Activated B cell treated with CpG ODN at 0.5 μM for 24 hours (primary cell): ENCODE data around the gene MALAT1. TPM values are rescaled to one million over a fixed set of nuclear protein-coding genes. Genes with fewer than 3 reads are reported as not detected.

Experiments
- ATAC-seq: fragments of 200-7000 bp; cut with Tn5 transposase; one replicate; pipeline ENCODE4 v1.10.0; 2021; ENCODE audit warnings: low read depth, mild to moderate bottlenecking, moderate library complexity
- CTCF ChIA-PET: fragments of 350-600 bp; sonication (Branson Sonifier 250); formaldehyde crosslinking; loops from one replicate; lab custom pipeline; 2021; ENCODE audit warnings: antibody characterized with exemption; lab: Charles Lee
- POLR2A ChIA-PET: fragments of 350-600 bp; sonication (Branson Sonifier 250); formaldehyde crosslinking; loops from one replicate; lab custom pipeline; 2021; ENCODE audit warnings: antibody characterized with exemption; lab: Charles Lee
- DNase-seq: peaks from one replicate; pipeline ENCODE4 v3.0.0; 2022
- H3K27ac Mint-ChIP-seq: one replicate; pipeline ENCODE4 v1.8.0; 2020; ENCODE audit warnings: mixed read lengths
- H3K27me3 Mint-ChIP-seq: one replicate; pipeline ENCODE4 v1.8.0; 2021; ENCODE audit warnings: mixed read lengths
- H3K36me3 Mint-ChIP-seq: one replicate; pipeline ENCODE4 v1.8.0; 2021; ENCODE audit warnings: low read depth, mixed read lengths
- H3K4me1 Mint-ChIP-seq: one replicate; pipeline ENCODE4 v1.8.0; 2021; ENCODE audit warnings: mixed read lengths
- H3K4me3 Mint-ChIP-seq: one replicate; pipeline ENCODE4 v1.8.0; 2020; ENCODE audit warnings: mild to moderate bottlenecking, mixed read lengths
- H3K9me3 Mint-ChIP-seq: one replicate; pipeline ENCODE4 v1.8.0; 2020; ENCODE audit warnings: mixed read lengths
- CTCF ChIP-seq: fragments of 200-600 bp; IDR thresholded peaks from one replicate; pipeline ENCODE4 v1.8.0; 2022; ENCODE audit warnings: antibody characterized with exemption, mild to moderate bottlenecking
- intact Hi-C: fragments of 100-400 bp; cut with micrococcal nuclease; formaldehyde crosslinking; loops from one replicate; pipeline ENCODE4 v1.15.1; 2024
- total RNA-seq: library from RNA; stranded (reverse); gene quantifications from 2 replicates; pipeline ENCODE4 v1.2.3, GENCODE V29; 2022

MALAT1 gene
- total RNA-seq, 1 donor from 2014 or later: 18,961 TPM

- ChIA-PET CTCF (interaction anchor here (1.0 to 2.7 kb wide), 5 partner anchors 9 to 77 kb away, joined by 3 to 9 read pairs (median 4); no protein-coding TSS in a partner anchor), POLR2A (interaction anchor here (0.5 to 26.3 kb wide), 11 partner anchors 11 to 1860 kb away, joined by 3 to 3752 read pairs (median 15); partner anchors contain the start of genes FRMD8, MALAT1, MUS81 and NEAT1)
- DNase-seq (no peak), ATAC-seq (no peak)
- peaks cover 3% of the 10 kb centered on the region for H3K36me3 Mint-ChIP-seq
- no peaks in the 10 kb centered on the region for H3K9me3 Mint-ChIP-seq
- H3K4me3 Mint-ChIP-seq: peak overlapping the region; percentile 73
- peak overlapping the region; percentile 90 for H3K27ac Mint-ChIP-seq
- H3K4me1 Mint-ChIP-seq: peaks cover 76% of the 10 kb centered on the region
- intact Hi-C loops: no loop called here
- H3K27me3 Mint-ChIP-seq: no peaks in the 10 kb centered on the region
- no peak for TF ChIP-seq CTCF
Observed at GRCh38 chr11:65493367-65494176, 5.3 kb upstream of the MALAT1 start.

GRCh38 chr11:65496304-65497140 lies 2.3 kb upstream of the MALAT1 start:
- Mint-ChIP-seq H3K27me3 (no peaks in the 10 kb centered on the region), H3K4me1 (peaks cover 62% of the 10 kb centered on the region), H3K36me3 (peaks cover 3% of the 10 kb centered on the region), H3K9me3 (no peaks in the 10 kb centered on the region), H3K4me3 (no peak overlapping the region), H3K27ac (no peak overlapping the region)
- ChIA-PET POLR2A (interaction anchor here (0.5 to 26.3 kb wide), 33 partner anchors 5 to 392 kb away, joined by 3 to 3752 read pairs (median 12); partner anchors contain the start of genes CAPN1, EHBP1L1, FIBP and FRMD8), CTCF (interaction anchor here (0.8 to 16.7 kb wide), 8 partner anchors 9 to 115 kb away, joined by 3 to 289 read pairs (median 6); partner anchors contain the start of gene NEAT1)
- intact Hi-C loops: loop anchor here (1.0 kb wide), 7 partner anchors 8 to 114 kb away; partner anchors contain the start of gene SLC25A45
- DNase-seq: no peak
- TF ChIP-seq CTCF: no peak
- no peak for ATAC-seq

GRCh38 chr11:65497141-65498041 lies 1.5 kb upstream of the MALAT1 start:
- CTCF ChIA-PET: interaction anchor here (0.8 to 16.7 kb wide), 10 partner anchors 10 to 115 kb away, joined by 3 to 289 read pairs (median 4); partner anchors contain the start of genes NEAT1 and SLC25A45
- H3K4me1 Mint-ChIP-seq: peaks cover 53% of the 10 kb centered on the region
- intact Hi-C loops: loop anchor here (1.0 kb wide), 6 partner anchors 20 to 115 kb away; partner anchors contain the start of gene SLC25A45
- H3K36me3 Mint-ChIP-seq: peaks cover 3% of the 10 kb centered on the region
- ATAC-seq (peak; percentile 74), DNase-seq (peak; percentile 98)
- TF ChIP-seq CTCF: no peak
- H3K27ac Mint-ChIP-seq: no peak overlapping the region
- H3K4me3 Mint-ChIP-seq: no peak overlapping the region
- H3K9me3 Mint-ChIP-seq: no peaks in the 10 kb centered on the region
- POLR2A ChIA-PET: interaction anchor here (0.5 to 26.3 kb wide), 37 partner anchors 6 to 697 kb away, joined by 3 to 3752 read pairs (median 11); partner anchors contain the start of genes CAPN1, EHBP1L1, FIBP and FRMD8
- H3K27me3 Mint-ChIP-seq: no peaks in the 10 kb centered on the region

GRCh38 chr11:65498042-65498726 lies 661 bp upstream of the MALAT1 start:
- TF ChIP-seq CTCF: no peak
- ChIA-PET POLR2A (interaction anchor here (0.6 to 26.3 kb wide), 54 partner anchors 6 to 698 kb away, joined by 3 to 3752 read pairs (median 6); partner anchors contain the start of genes DPF2, EHBP1L1, FAM89B and FAU), CTCF (interaction anchor here (0.9 to 16.7 kb wide), 9 partner anchors 10 to 120 kb away, joined by 3 to 289 read pairs (median 10); partner anchors contain the start of genes NEAT1 and SLC25A45)
- ATAC-seq (peak; percentile 12), DNase-seq (peak; percentile 53)
- Mint-ChIP-seq H3K9me3 (no peaks in the 10 kb centered on the region), H3K4me3 (no peak overlapping the region), H3K36me3 (peaks cover 3% of the 10 kb centered on the region), H3K27me3 (no peaks in the 10 kb centered on the region), H3K4me1 (peaks cover 49% of the 10 kb centered on the region), H3K27ac (no peak overlapping the region)
- intact Hi-C loops: no loop called here
